A172 (cell line): Measurements from ENCODE around the gene SLC22A4. TPM values are rescaled to one million over a fixed set of nuclear protein-coding genes. Genes with fewer than 3 reads are reported as not detected.

ENCODE experiments used
- DNase-seq: peaks from one replicate; pipeline ENCODE4 v3.0.0-alpha.2; 2015; ENCODE audit warnings: low spot score
- total RNA-seq: library from RNA; depleted of rRNA; stranded (reverse); fragments of >200 nt; shearing (Covaris generic); gene quantifications from 2 replicates; pipeline ENCODE4 v1.2.3, GENCODE V29; 2014

Gene SLC22A4
- total RNA-seq, 1 experiment from 2014 or later = 4.9 TPM

- DNase-seq = no peak
Measured at GRCh38 chr5:132376694-132377641, 82.8 kb downstream of the SLC22A4 start.

DNA sequence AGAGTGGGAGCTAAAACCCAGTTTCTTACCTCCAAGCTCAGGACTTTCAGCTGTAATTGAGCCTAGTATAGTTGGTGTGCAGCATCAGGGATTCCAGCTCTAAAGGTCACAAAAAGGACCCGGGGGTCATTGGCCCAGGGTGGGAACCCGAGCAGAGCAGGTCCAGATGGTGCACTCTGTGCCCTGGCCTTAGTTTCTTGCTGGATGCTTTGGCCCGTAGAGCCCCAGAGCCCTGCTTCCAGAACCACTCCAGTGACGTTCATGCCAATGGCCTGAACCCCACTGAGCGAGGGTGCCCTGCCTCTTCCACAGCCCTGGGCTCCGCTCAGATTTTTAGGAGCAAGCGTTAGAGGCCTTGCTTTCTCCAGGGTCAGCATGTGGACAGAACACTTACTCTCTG is 83.5 kb downstream of the SLC22A4 start:
- DNase-seq = no peak

- no peak for DNase-seq
Measured at GRCh38 chr5:132378580-132378979, 84.4 kb downstream of the SLC22A4 start.

DNA sequence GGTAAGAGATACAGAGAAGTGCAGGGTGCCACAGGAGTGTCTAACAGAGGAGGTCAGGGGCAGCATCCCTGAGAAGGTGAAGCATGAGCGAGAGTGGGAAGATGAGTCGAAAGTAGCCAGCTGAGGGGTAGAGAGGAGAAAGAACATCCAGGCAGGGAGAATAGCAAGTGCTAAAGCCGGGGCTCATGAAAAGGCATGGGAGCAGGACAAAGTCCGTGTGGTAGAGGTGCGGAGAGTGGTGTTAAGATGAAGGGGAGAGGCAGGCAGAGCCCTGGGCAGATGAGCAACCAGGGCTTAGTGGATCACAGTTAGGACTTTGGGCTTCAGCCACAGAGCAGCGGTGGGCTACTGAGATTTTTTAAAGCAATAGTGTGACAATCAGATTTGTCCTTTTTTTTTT is 85.9 kb downstream of the SLC22A4 start:
- DNase-seq = no peak

- no peak for DNase-seq
Measured at GRCh38 chr5:132380741-132381140, 86.5 kb downstream of the SLC22A4 start.

GRCh38 chr5:132381614-132382013 is 87.4 kb downstream of the SLC22A4 start:
- no peak for DNase-seq

- no peak for DNase-seq
Measured at GRCh38 chr5:132383261-132383660, 89.1 kb downstream of the SLC22A4 start.

DNA sequence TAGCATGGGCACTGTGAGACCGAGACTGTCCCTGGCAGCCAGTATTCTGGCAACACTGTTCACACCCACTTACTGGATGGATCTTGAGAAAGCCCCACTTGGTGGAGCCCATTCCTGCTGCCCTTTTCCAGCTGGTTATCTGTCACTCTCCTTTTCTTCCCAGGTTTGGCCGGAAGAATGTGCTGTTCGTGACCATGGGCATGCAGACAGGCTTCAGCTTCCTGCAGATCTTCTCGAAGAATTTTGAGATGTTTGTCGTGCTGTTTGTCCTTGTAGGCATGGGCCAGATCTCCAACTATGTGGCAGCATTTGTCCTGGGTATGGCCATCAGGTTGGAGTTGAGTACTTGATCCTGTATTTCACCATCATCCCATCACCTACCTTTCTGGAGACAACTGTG is 89.8 kb downstream of the SLC22A4 start:
- no peak for DNase-seq

GRCh38 chr5:132384506-132385050 is 90.4 kb downstream of the SLC22A4 start:
- no peak for DNase-seq

- peak; percentile 77 for DNase-seq
Measured at GRCh38 chr5:132385326-132386105, 91.3 kb downstream of the SLC22A4 start.

- DNase-seq = peak; percentile 73
Measured at GRCh38 chr5:132386644-132387286, 92.6 kb downstream of the SLC22A4 start.

- DNase-seq = peak; percentile 99
Measured at GRCh38 chr5:132387640-132388117, 93.5 kb downstream of the SLC22A4 start.

DNA sequence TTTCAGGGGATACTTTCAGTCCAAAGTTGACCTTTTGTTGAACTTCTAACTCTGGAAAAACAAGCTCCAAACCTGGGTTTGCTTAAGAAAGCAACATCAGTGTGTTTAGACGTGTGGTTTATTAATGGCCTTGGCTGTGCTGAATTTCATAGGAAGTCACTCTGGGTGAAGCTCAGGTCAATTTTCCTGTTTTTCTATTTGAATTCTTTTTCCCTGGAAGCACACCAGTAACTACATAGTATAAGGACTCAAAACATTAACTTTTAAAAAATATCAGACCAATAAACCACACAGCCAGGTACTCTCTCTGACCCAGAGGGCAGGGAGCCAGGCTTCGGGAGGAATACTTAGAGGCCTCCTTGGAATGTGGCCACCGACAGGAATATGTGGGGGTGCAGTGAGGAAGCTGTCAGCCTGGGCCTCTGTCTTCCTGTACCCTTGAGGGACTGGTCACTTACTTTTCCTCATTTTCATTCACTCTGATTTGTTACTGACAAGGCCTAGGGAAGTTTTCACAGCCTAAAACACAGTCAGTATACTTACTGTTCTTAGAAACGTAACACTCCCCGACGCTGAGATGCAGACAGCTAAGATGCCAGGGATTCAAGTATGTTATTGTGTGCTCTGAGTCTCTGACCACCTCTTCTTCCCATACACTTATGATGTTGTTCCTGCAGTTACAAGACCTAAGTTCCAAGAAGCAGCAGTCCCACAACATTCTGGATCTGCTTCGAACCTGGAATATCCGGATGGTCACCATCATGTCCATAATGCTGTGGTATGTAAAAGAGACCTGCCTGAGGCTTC is 94.3 kb downstream of the SLC22A4 start:
- DNase-seq = peak; percentile 74

DNA sequence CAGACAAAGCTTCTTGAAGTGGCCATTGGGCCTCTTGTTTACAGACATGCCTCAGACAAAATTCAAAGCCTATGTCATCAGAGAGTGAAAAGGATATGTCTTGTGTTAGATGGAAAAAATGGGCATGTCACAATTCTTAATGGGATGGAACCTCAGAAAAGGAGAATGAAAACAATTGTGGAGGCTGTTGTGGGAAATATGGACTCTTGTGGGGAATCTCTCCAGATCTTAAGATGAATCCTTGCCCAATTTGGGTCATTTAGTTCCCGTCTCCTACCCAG is 94.8 kb downstream of the SLC22A4 start:
- DNase-seq = no peak

- DNase-seq = peak; percentile 100
Measured at GRCh38 chr5:132389585-132390286, 95.5 kb downstream of the SLC22A4 start.

DNA sequence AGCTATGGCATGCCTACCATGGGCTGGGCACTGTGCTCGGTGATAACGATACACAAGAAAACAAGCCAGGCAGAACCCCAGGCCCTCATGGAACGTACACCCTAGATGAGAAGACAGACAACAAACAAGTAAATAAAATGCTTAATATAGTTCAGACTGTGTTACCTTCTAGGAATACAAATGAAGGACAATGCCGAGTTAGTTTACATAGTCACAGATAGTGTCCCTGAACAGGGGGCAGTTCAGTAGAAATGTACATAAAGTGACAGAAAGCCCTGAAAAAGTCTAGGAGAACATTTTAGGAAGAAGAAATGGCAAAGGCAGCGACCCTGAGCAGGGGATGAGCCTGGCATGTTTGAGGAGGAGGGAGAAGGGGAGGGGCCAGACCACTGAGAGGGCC is 97.1 kb downstream of the SLC22A4 start:
- DNase-seq = no peak

DNA sequence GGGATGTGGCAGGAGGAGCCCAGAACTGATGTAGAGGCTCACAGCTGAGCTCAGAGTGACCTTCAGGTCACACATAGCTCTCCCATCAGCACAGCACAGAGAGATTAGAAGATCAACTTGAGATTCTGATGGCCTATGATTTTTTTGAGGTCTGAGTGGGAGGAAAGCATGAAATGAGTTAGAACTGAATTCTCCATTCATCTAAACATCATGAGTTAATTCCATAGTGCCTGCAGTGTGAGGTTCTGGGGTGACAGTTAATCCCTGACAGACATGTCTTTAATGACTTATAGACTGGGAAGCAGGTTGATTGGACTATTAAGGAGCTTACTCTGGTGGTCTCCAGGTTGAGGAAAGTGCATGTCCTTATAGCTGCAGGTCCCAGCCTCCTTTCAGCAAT is 97.7 kb downstream of the SLC22A4 start:
- no peak for DNase-seq

GRCh38 chr5:132392411-132392810 is 98.2 kb downstream of the SLC22A4 start:
- no peak for DNase-seq

DNA sequence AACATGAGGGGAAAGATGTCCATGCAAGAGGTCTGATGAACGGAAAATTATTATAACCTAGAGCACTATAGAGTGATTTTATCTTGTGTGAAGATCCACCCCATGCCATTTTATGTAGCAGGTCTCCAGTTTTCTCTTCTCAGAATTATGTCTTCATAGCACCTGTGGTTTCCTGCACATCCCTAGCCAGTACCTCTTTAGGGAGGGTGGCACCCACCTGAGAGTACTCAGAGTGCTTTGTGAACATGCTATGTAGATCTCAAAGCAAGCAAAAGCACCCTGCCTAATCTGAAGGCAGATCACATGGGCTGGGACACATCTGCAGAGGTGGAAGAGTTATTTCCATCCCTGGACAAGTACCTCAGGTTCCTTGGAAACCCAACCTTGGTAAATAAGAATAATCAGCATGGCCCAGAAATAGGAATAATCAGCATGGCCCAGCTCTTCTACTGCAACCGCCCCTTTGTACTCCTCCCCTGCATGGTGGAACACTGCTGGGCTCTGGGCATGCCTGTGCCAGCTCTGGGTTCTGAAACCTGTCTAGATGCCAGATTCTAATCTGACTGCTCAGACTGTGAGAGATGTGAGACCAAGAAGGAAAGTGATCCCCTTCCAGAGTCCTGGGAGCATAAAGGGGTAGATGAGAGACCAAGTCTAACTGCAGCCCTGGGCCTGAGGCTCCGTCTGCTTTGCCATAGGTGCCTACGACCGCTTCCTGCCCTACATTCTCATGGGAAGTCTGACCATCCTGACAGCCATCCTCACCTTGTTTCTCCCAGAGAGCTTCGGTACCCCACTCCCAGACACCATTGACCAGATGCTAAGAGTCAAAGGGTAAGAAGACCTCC is 99.0 kb downstream of the SLC22A4 start:
- no peak for DNase-seq
